ENCODE data around the gene TRAPPC2L. TPM values are rescaled to one million over a fixed set of nuclear protein-coding genes. Genes with fewer than 3 reads are reported as not detected.

TRAPPC2L gene
- total and polyA plus RNA-seq, 2 of the 13 experiments (the other 11 are each of a cell fraction or from before 2014, with no cell fraction given): 96.3 to 107 TPM

DNA sequence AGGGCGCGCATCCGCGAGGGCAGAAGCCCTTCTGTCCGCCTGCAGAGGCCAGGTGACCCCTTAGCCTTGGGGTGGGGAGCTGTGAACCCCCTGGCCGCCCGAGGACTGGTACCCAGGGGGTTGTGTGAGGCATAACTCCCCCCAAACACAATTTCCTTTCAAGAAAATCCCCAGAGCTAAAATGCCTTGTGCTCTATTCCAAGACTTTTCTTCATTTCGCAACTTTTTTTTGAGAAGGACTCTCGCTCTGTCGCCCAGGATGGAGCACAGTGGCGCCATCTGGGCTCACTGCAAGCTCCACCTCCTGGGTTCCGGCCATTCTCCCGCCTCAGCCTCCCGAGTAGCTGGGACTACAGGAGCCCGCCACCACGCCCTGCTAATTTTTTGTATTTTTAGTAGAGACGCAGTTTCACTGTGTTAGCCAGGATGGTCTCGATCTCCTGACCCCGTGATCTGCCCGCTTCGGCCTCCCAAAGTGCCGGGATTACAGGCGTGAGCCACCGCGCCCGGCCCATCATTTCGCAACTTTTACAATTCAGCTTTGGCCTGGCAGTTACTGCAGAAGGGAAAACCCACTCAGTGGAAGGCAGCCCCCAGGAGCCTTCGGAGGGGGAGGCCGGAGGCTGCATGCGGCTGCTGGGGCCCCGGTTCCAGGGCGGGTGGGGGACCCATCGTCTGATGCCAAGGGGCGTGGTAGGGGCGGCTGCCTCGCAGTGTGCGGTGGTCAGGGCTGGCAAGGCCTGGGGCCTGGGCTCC, 44.2 kb upstream of the TRAPPC2L start (continued):
- peak; percentile 25; the same call in 1 of the 2 replicates for TF ChIP-seq ZBTB10 (CRISPR knock-in tag; IDR thresholded peaks at IDR 0.05; ENCODE audit: borderline replicate concordance)
- TF ChIP-seq PLSCR1 (CRISPR knock-in tag; IDR thresholded peaks at IDR 0.05; ENCODE audit: borderline replicate concordance): no peak
- TF ChIP-seq ZBTB2 (CRISPR knock-in tag; IDR thresholded peaks at IDR 0.05; ENCODE audit: low read depth): no peak
- TF ChIP-seq, protein P1, sequence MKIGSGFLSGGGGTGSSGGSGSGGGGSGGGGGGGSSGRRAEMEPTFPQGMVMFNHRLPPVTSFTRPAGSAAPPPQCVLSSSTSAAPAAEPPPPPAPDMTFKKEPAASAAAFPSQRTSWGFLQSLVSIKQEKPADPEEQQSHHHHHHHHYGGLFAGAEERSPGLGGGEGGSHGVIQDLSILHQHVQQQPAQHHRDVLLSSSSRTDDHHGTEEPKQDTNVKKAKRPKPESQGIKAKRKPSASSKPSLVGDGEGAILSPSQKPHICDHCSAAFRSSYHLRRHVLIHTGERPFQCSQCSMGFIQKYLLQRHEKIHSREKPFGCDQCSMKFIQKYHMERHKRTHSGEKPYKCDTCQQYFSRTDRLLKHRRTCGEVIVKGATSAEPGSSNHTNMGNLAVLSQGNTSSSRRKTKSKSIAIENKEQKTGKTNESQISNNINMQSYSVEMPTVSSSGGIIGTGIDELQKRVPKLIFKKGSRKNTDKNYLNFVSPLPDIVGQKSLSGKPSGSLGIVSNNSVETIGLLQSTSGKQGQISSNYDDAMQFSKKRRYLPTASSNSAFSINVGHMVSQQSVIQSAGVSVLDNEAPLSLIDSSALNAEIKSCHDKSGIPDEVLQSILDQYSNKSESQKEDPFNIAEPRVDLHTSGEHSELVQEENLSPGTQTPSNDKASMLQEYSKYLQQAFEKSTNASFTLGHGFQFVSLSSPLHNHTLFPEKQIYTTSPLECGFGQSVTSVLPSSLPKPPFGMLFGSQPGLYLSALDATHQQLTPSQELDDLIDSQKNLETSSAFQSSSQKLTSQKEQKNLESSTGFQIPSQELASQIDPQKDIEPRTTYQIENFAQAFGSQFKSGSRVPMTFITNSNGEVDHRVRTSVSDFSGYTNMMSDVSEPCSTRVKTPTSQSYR (CRISPR knock-in tag; IDR thresholded peaks at IDR 0.05; ENCODE audit: borderline replicate concordance): no peak
- TF ChIP-seq KAT8 (CRISPR knock-in tag; IDR thresholded peaks at IDR 0.05): no peak
- TF ChIP-seq IRF9 (CRISPR knock-in tag; IDR thresholded peaks at IDR 0.05; ENCODE audit: borderline replicate concordance): no peak
- TF ChIP-seq ZNF589 (CRISPR knock-in tag; conservative IDR thresholded peaks at IDR 0.05): no peak
- no peak for TF ChIP-seq NR3C1 (CRISPR knock-in tag; IDR thresholded peaks at IDR 0.05)
- TF ChIP-seq PBX2 (CRISPR knock-in tag; IDR thresholded peaks at IDR 0.05): no peak
- peak; percentile 74; the same call in 1 of the 2 replicates for TF ChIP-seq ZNF224 (CRISPR knock-in tag; IDR thresholded peaks at IDR 0.05)
- TF ChIP-seq UBTF (CRISPR knock-in tag; IDR thresholded peaks at IDR 0.05): no peak
- TF ChIP-seq ZNF772 (CRISPR knock-in tag; IDR thresholded peaks at IDR 0.05): 0 out of 2 replicates have a peak, but pooled peaks have one; percentile 37
- no peak for TF ChIP-seq TOPORS (CRISPR knock-in tag; IDR thresholded peaks at IDR 0.05)
- 0 out of 2 replicates have a peak, but pooled peaks have one; percentile 35 for TF ChIP-seq ZFP82 (CRISPR knock-in tag; IDR thresholded peaks at IDR 0.05; ENCODE audit: borderline replicate concordance)

Measured in HepG2 (cell line).